Right ventricle myocardium inferior (tissue), 1 donor: ENCODE measurements around the gene KCNH2. TPM values are rescaled to one million over a fixed set of nuclear protein-coding genes. Genes with fewer than 3 reads are reported as not detected.
A peak's percentile ranks its signal among the peaks of the same experiment; 100 is the strongest.

Experiments
- ATAC-seq: fragments of 200-7000 bp; cut with Tn5 transposase; one replicate; pipeline ENCODE4 v1.9.1; 2020; ENCODE audit warnings: mild to moderate bottlenecking, moderate library complexity
- DNase-seq: peaks from one replicate; pipeline ENCODE4 v3.0.0; 2021; ENCODE audit errors: missing footprints
- intact Hi-C: fragments of 100-400 bp; cut with DNase I; formaldehyde crosslinking; loops from one replicate; pipeline ENCODE4 v1.11.0; 2022
- total RNA-seq: library from RNA; stranded (reverse); fragmentation: NEBNext Ultra II Directional; extraction: Animal tissue kit (Norgen Biotek cat#: 25700); gene quantifications from one replicate; pipeline ENCODE4 v1.2.1, GENCODE V29; 2021
- donor health status: DM: no; HTN: yes; CAD: no; lungs with severe emphysema.

The KCNH2 gene
- total RNA-seq, 1 donor from 2014 or later = 97.3 TPM

- DNase-seq (no peak), ATAC-seq (no peak)
- intact Hi-C loops = no loop called here
These were observed 2.5 kb upstream of the KCNH2 start for GRCh38 chr7:150980663-150981062.

- DNase-seq = peak; percentile 44
- no peak for ATAC-seq
These were observed 1.7 kb upstream of the KCNH2 start for GRCh38 chr7:150979713-150980390.

GRCh38 chr7:150977382-150978125 is 567 bp downstream of the KCNH2 start:
- intact Hi-C loops = loop anchor here (1.0 to 10.0 kb wide), 2 partner anchors 12 to 153 kb away; no protein-coding TSS in a partner anchor
- DNase-seq (no peak), ATAC-seq (peak; percentile 14)

More at GRCh38 chr7:150979713-150980390, 1.7 kb upstream of the KCNH2 start:
- intact Hi-C loops = loop anchor here (10.0 kb wide), 1 partner anchor 155 kb away; no protein-coding TSS in a partner anchor

- peak; percentile 80 for DNase-seq
- peak; percentile 67 for ATAC-seq
These were observed 1.4 kb downstream of the KCNH2 start for GRCh38 chr7:150976529-150977381.

GRCh38 chr7:150975536-150976319 is 2.4 kb downstream of the KCNH2 start:
- ATAC-seq = no peak
- DNase-seq = no peak
- intact Hi-C loops = loop anchor here (10.0 kb wide), 1 partner anchor 151 kb away; no protein-coding TSS in a partner anchor

More at GRCh38 chr7:150976529-150977381, 1.4 kb downstream of the KCNH2 start:
- intact Hi-C loops = loop anchor here (1.0 to 10.0 kb wide), 2 partner anchors 11 to 152 kb away; no protein-coding TSS in a partner anchor

- DNase-seq (peak; percentile 77), ATAC-seq (no peak)
- intact Hi-C loops = loop anchor here (10.0 kb wide), 1 partner anchor 150 kb away; no protein-coding TSS in a partner anchor
These were observed 3.4 kb downstream of the KCNH2 start for GRCh38 chr7:150974468-150975391.

- intact Hi-C loops = loop anchor here (10.0 kb wide), 1 partner anchor 149 kb away; no protein-coding TSS in a partner anchor
- peak; percentile 55 for DNase-seq
These were observed 4.3 kb downstream of the KCNH2 start for GRCh38 chr7:150973571-150974451.

GRCh38 chr7:150972741-150973140 is 5.4 kb downstream of the KCNH2 start:
- DNase-seq (peak; percentile 67), ATAC-seq (no peak)
- intact Hi-C loops = loop anchor here (10.0 kb wide), 1 partner anchor 148 kb away; no protein-coding TSS in a partner anchor

More at GRCh38 chr7:150973571-150974451, 4.3 kb downstream of the KCNH2 start:
- ATAC-seq = no peak

GRCh38 chr7:150972023-150972468 is 6.1 kb downstream of the KCNH2 start:
- ATAC-seq = peak; percentile 73
- intact Hi-C loops = loop anchor here (10.0 kb wide), 1 partner anchor 147 kb away; no protein-coding TSS in a partner anchor
- peak; percentile 85 for DNase-seq

GRCh38 chr7:150971242-150972022 is 6.7 kb downstream of the KCNH2 start:
- DNase-seq (peak; percentile 70), ATAC-seq (no peak)
- intact Hi-C loops = loop anchor here (10.0 kb wide), 1 partner anchor 147 kb away; no protein-coding TSS in a partner anchor

GRCh38 chr7:150970424-150970823 is 7.7 kb downstream of the KCNH2 start:
- DNase-seq (peak; percentile 55), ATAC-seq (no peak)
- intact Hi-C loops = loop anchor here (10.0 kb wide), 1 partner anchor 146 kb away; no protein-coding TSS in a partner anchor

GRCh38 chr7:150969475-150969874 is 8.6 kb downstream of the KCNH2 start:
- ATAC-seq = no peak
- intact Hi-C loops = no loop called here
- peak; percentile 53 for DNase-seq

GRCh38 chr7:150968734-150969372 is 9.3 kb downstream of the KCNH2 start:
- DNase-seq (peak; percentile 62), ATAC-seq (no peak)
- intact Hi-C loops = no loop called here

GRCh38 chr7:150968056-150968733 is 9.9 kb downstream of the KCNH2 start:
- ATAC-seq (peak; percentile 18), DNase-seq (peak; percentile 70)
- intact Hi-C loops = no loop called here
